ENCODE data around the gene ALCAM. TPM values are rescaled to one million over a fixed set of nuclear protein-coding genes. Genes with fewer than 3 reads are reported as not detected.

The ALCAM gene
- total and polyA plus RNA-seq, 2 donors (not counting 3 experiments of a cell fraction or from before 2014, with no cell fraction given), result 46.3 to 118 TPM

DNA sequence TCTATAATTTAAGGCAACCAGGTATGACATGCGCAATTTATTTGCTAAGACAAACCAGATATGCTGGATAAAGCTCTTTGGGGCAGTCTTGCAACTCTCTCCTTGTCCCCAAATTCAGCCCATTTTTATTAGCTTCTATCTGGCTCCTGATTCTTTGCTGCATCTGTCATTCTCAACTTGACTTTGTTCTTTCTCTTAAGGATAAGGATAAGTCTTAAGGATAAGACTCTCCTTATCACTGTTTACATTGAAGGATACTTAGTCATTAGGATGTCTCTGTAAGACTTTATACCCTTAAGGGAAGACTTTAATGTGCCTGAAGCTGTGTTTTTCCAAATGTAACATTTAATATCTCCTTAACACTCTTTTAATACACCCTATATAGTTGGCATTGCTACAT is 49.2 kb downstream of the ALCAM start:
- dilution Hi-C loops (cut with MboI; ENCODE audit: extremely low pct_ligation_motif_present, low sequenced_read_pairs), result no loop called here
- no peaks in the 10 kb centered on the region for H4K20me1 ChIP-seq (replicated peaks; ENCODE audit: control insufficient read depth, extremely low read depth, insufficient read depth, low read length)
- H3K4me2 ChIP-seq (ENCODE audit: insufficient read depth, low read length), result no peak overlapping the region
- no peak overlapping the region for H3K27ac ChIP-seq (ENCODE audit: insufficient read depth, low read depth, low read length)
- H3K4me3 ChIP-seq (replicated peaks in 1 of 3; ENCODE audit: insufficient read depth in 1 of 3, low read depth in 1 of 3, low read length in 3 of 3), result no peak overlapping the region
- FAIRE-seq, result no peak
- ChIA-PET CTCF (interaction anchor here (1.1 to 2.6 kb wide), 7 partner anchors 8 to 101 kb away, joined by 3 to 5 read pairs (median 4); no protein-coding TSS in a partner anchor), POLR2A (no interaction called here)
- TF ChIP-seq JUN (IDR thresholded peaks at IDR 0.05; ENCODE audit: borderline replicate concordance, insufficient read depth, insufficient read length, low read depth), result no peak
- TF ChIP-seq GATA2 (IDR thresholded peaks at IDR 0.05; ENCODE audit: insufficient read depth, insufficient read length, low read depth, low read length), result no peak
- no peak for TF ChIP-seq POLR2AphosphoS5 (IDR thresholded peaks at IDR 0.05; ENCODE audit: insufficient read depth, low read depth, low read length)
- TF ChIP-seq, protein P1, sequence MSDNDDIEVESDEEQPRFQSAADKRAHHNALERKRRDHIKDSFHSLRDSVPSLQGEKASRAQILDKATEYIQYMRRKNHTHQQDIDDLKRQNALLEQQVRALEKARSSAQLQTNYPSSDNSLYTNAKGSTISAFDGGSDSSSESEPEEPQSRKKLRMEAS (IDR thresholded peaks at IDR 0.05; ENCODE audit: insufficient read depth, insufficient read length), result no peak
- TF ChIP-seq EZH2 (IDR thresholded peaks at IDR 0.05; ENCODE audit: borderline replicate concordance, low read depth, low read length, severe bottlenecking), result no peak
- TF ChIP-seq FOS (IDR thresholded peaks at IDR 0.05; ENCODE audit: borderline replicate concordance, insufficient read depth, low read length), result no peak
- TF ChIP-seq, protein P2, sequence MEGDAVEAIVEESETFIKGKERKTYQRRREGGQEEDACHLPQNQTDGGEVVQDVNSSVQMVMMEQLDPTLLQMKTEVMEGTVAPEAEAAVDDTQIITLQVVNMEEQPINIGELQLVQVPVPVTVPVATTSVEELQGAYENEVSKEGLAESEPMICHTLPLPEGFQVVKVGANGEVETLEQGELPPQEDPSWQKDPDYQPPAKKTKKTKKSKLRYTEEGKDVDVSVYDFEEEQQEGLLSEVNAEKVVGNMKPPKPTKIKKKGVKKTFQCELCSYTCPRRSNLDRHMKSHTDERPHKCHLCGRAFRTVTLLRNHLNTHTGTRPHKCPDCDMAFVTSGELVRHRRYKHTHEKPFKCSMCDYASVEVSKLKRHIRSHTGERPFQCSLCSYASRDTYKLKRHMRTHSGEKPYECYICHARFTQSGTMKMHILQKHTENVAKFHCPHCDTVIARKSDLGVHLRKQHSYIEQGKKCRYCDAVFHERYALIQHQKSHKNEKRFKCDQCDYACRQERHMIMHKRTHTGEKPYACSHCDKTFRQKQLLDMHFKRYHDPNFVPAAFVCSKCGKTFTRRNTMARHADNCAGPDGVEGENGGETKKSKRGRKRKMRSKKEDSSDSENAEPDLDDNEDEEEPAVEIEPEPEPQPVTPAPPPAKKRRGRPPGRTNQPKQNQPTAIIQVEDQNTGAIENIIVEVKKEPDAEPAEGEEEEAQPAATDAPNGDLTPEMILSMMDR (IDR thresholded peaks at IDR 0.05; ENCODE audit: extremely low read depth in 1 of 2, insufficient read depth in 1 of 2, low read depth in 1 of 2, low read length in 2 of 2), result no peak
- no peak for TF ChIP-seq MYC (IDR thresholded peaks at IDR 0.05; ENCODE audit: low read depth, low read length)
- TF ChIP-seq POLR2A (IDR thresholded peaks at IDR 0.05; ENCODE audit: low read depth, low read length), result no peak
- H3K9me3 ChIP-seq (replicated peaks; ENCODE audit: control insufficient read depth, insufficient read depth, low read length), result no peaks in the 10 kb centered on the region
- H3K4me1 ChIP-seq (ENCODE audit: control insufficient read depth, extremely low read depth, insufficient read depth, low read length), result peaks cover 7% of the 10 kb centered on the region
- no peak overlapping the region for H3K9ac ChIP-seq (replicated peaks; ENCODE audit: extremely low read depth, insufficient read depth, low read length)
- H3K27me3 ChIP-seq (ENCODE audit: control insufficient read depth in 2 of 2, insufficient read depth in 2 of 2, low read length in 2 of 2), result no peaks in the 10 kb centered on the region
- no peak for DNase-seq (ENCODE audit: low read depth, low spot score)
- intact Hi-C loops (cut with micrococcal nuclease), result no loop called here
- BruUV-seq (replicated peaks), result no TSS peak
- peaks cover 9% of the 10 kb centered on the region for H3K79me2 ChIP-seq (ENCODE audit: control insufficient read depth, insufficient read depth, low read length)
- no peak overlapping the region for H2AFZ ChIP-seq (ENCODE audit: low read depth, low read length)
- H3K36me3 ChIP-seq (ENCODE audit: control insufficient read depth in 2 of 2, extremely low read depth in 1 of 2, insufficient read depth in 2 of 2, low read length in 2 of 2), result no peaks in the 10 kb centered on the region
- H3K9me1 ChIP-seq (replicated peaks; ENCODE audit: control insufficient read depth, extremely low read depth, insufficient read depth, low read length), result peaks cover 2% of the 10 kb centered on the region
